ENCODE measurements around the gene IPMK.

The IPMK gene

DNA sequence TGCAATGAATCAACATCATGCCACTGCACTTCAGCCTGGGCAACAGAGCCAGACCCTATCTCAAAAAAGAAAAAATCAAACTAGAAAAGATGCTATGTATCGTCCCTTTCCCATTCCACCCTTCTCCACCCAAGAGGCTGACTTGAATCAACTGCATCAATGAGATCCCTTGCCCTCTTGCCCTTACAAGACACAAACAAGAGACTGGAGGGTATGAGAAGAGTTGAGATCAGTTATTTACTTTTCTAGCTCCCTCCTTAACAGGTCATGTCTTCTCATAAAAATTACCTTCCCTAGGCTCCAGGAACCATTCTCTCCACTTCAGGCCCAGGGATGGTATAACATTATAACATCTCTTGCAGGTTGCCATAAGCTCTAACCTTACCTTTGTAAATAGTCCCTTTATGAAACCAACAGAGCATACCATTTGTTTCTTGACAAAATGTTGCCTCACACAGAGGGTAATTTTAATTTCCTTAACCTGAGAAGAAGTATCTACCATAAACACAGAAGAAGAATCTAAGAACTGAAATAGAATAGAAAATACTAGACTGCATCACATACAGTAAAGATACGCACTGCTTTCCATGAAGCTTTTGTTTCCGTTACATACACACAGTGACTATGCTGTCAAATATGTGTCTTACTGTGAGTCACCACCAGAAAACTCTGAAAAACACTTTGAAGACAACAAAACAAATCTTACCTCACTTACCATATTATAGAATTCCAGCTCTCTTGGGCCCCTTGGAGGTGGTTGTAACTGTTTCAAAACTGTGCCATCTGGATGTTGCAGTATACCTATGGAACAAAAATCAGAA lies 30.5 kb downstream of the IPMK start:
- TF ChIP-seq TAF1 (IDR thresholded peaks at IDR 0.05; ENCODE audit: borderline replicate concordance, insufficient read depth, low read length) (no peak), SIN3A (IDR thresholded peaks at IDR 0.05; ENCODE audit: borderline replicate concordance, insufficient read depth, low read length) (no peak), FOXP2 (optimal IDR thresholded peaks at IDR 0.05; ENCODE audit: borderline replicate concordance, extremely low read depth, extremely low read length, insufficient read depth) (no peak), REST (IDR thresholded peaks at IDR 0.05; ENCODE audit: insufficient read depth in 1 of 2, low read depth in 2 of 2, low read length in 2 of 2) (no peak), POLR2AphosphoS5 (IDR thresholded peaks at IDR 0.05; ENCODE audit: low read depth, low read length) (no peak)

- no peak for TF ChIP-seq SIN3A (IDR thresholded peaks at IDR 0.05; ENCODE audit: borderline replicate concordance, insufficient read depth, low read length)
- TF ChIP-seq POLR2AphosphoS5 (IDR thresholded peaks at IDR 0.05; ENCODE audit: low read depth, low read length), result no peak
- TF ChIP-seq REST (IDR thresholded peaks at IDR 0.05; ENCODE audit: insufficient read depth in 1 of 2, low read depth in 2 of 2, low read length in 2 of 2), result no peak
- no peak for TF ChIP-seq FOXP2 (optimal IDR thresholded peaks at IDR 0.05; ENCODE audit: borderline replicate concordance, extremely low read depth, extremely low read length, insufficient read depth)
- no peak for TF ChIP-seq TAF1 (IDR thresholded peaks at IDR 0.05; ENCODE audit: borderline replicate concordance, insufficient read depth, low read length)
Measured at GRCh38 chr10:58225654-58226053, 42.0 kb downstream of the IPMK start.

DNA sequence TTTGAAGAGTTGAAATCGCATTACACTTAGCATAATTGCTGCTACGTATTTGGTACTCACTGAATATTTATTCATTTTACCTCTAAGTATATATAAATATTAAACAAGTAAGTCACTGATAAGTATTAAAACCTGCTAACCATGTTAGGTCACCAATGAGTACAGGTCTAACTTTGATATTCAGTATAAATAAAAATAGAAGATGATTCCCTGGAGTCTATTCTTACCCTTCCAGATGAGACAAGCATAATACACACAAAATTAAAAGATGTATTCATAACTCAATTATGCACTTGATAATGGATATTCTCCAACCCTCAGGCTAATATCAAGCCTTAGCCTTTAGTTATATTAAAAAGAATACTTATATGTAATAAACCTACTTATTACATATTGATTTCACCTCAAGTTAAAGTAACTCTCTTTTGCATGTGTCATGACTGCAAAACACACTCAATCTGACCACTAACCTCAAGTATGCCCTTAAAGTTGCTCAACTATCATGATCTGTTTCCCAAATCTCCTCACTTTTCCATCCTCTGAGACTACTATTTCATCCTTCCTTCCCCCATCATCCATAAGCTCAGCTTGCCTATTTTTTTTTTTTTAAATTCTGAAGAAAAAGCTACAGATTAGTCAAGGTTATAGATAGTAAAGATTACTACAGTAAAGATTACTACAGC lies 46.8 kb downstream of the IPMK start:
- TF ChIP-seq SIN3A (IDR thresholded peaks at IDR 0.05; ENCODE audit: borderline replicate concordance, insufficient read depth, low read length) (no peak), REST (IDR thresholded peaks at IDR 0.05; ENCODE audit: insufficient read depth in 1 of 2, low read depth in 2 of 2, low read length in 2 of 2) (no peak), POLR2AphosphoS5 (IDR thresholded peaks at IDR 0.05; ENCODE audit: low read depth, low read length) (no peak), TAF1 (IDR thresholded peaks at IDR 0.05; ENCODE audit: borderline replicate concordance, insufficient read depth, low read length) (no peak), FOXP2 (optimal IDR thresholded peaks at IDR 0.05; ENCODE audit: borderline replicate concordance, extremely low read depth, extremely low read length, insufficient read depth) (no peak)

GRCh38 chr10:58219875-58220274 lies 47.8 kb downstream of the IPMK start:
- TF ChIP-seq REST (IDR thresholded peaks at IDR 0.05; ENCODE audit: insufficient read depth in 1 of 2, low read depth in 2 of 2, low read length in 2 of 2) (no peak), TAF1 (IDR thresholded peaks at IDR 0.05; ENCODE audit: borderline replicate concordance, insufficient read depth, low read length) (no peak)
